GM12878 (cell line): ENCODE measurements around the gene RNASE9. TPM values are rescaled to one million over a fixed set of nuclear protein-coding genes. Genes with fewer than 3 reads are reported as not detected.

Experiments
- ATAC-seq: fragments of 200-7000 bp; cut with Tn5 transposase; 3 replicates; pipeline ENCODE4 v1.9.1; 2020; ENCODE audit warnings: mild to moderate bottlenecking, moderate library complexity
- BruUV-seq: library from RNA; stranded (reverse); fragments of 400-500 nt; replicated peaks from 2 replicates; lab custom pipeline; 2021; lab: Mats Ljungman, UMichigan
- CTCF ChIA-PET: fragments of 300-600 bp; sonication (Branson Sonifier 250); formaldehyde crosslinking; extraction: SDS; loops from one replicate; lab custom pipeline; 2021; ENCODE audit warnings: inconsistent platforms; lab: Yijun Ruan, JAX
- POLR2A ChIA-PET: fragments of 350-600 bp; formaldehyde crosslinking; extraction: SDS; loops from one replicate; lab custom pipeline; 2021; ENCODE audit warnings: inconsistent platforms; lab: Charles Lee
- RAD21 ChIA-PET: fragments of 300-600 bp; sonication (Branson Sonifier 250); formaldehyde crosslinking; loops from one replicate; lab custom pipeline; 2023; ENCODE audit warnings: antibody characterized with exemption; ENCODE audit not compliant: unreplicated experiment; lab: Charles Lee
- SMC1A ChIA-PET: fragments of 300-600 bp; sonication (Branson Sonifier 250); formaldehyde crosslinking; loops from one replicate; lab custom pipeline; 2023; ENCODE audit not compliant: unreplicated experiment, uncharacterized antibody; lab: Charles Lee
- DNase-seq: peaks from one replicate; pipeline ENCODE4 v3.0.0-alpha.2; 2011; ENCODE audit warnings: low read depth, low spot score
- FAIRE-seq: peaks from 3 replicates; lab custom pipeline; 2011; peaks lifted over from hg19 to GRCh38; lab: Jason Lieb, UNC
- H2AFZ ChIP-seq: 2 replicates; pipeline ENCODE4 v1.6.0; 2011; ENCODE audit warnings: low read depth, low read length, control low read depth; ENCODE audit not compliant: control insufficient read depth
- H3K27ac ChIP-seq: 2 replicates; pipeline ENCODE4 v1.5.1; 2011; ENCODE audit warnings: control low read depth; ENCODE audit not compliant: control insufficient read depth, insufficient read depth
- H3K27me3 ChIP-seq, 2 experiments: replicated peaks in 1 of 2; 2 replicates each; pipeline versions ENCODE4 v1.6.0 to v1.6.1; 2011; ENCODE audit warnings: low read length in 1 of 2; ENCODE audit not compliant: control insufficient read depth in 2 of 2, insufficient read depth in 2 of 2
- H3K36me3 ChIP-seq, 2 experiments: 2 replicates each; pipeline ENCODE4 v1.5.1; 2011; ENCODE audit warnings: low read length in 1 of 2; ENCODE audit not compliant: control insufficient read depth in 2 of 2, insufficient read depth in 2 of 2
- H3K4me1 ChIP-seq: 2 replicates; pipeline ENCODE4 v1.6.1; 2011; ENCODE audit warnings: mild to moderate bottlenecking, low read length, moderate library complexity, mixed read lengths; ENCODE audit not compliant: control insufficient read depth, insufficient read depth
- H3K4me2 ChIP-seq: 2 replicates; pipeline ENCODE4 v1.6.0; 2011; ENCODE audit warnings: control low read depth; ENCODE audit not compliant: control insufficient read depth, insufficient read depth
- H3K4me3 ChIP-seq: fragments of 200-600 bp; sonication (generic); 2 replicates; pipeline ENCODE4 v1.5.1; 2016
- H3K79me2 ChIP-seq: 2 replicates; pipeline ENCODE4 v1.6.0; 2011; ENCODE audit warnings: low read length; ENCODE audit not compliant: control insufficient read depth, insufficient read depth
- H3K9ac ChIP-seq: 2 replicates; pipeline ENCODE4 v1.8.0; 2011; ENCODE audit warnings: low read length, control low read depth, mixed read lengths; ENCODE audit not compliant: control insufficient read depth, insufficient read depth
- H3K9me3 ChIP-seq: replicated peaks from 3 replicates; pipeline ENCODE4 v1.5.1; 2011; ENCODE audit warnings: mild to moderate bottlenecking, low read length; ENCODE audit not compliant: control insufficient read depth, insufficient read depth
- H4K20me1 ChIP-seq: 2 replicates; pipeline ENCODE4 v1.6.0; 2011; ENCODE audit not compliant: control insufficient read depth, insufficient read depth
- BCLAF1 ChIP-seq: fragments of 450-650 bp; IDR thresholded peaks from 2 replicates; pipeline ENCODE4 v1.6.1; 2017; ENCODE audit warnings: antibody characterized with exemption, mild to moderate bottlenecking, moderate library complexity
- BMI1 ChIP-seq: fragments of 450-650 bp; IDR thresholded peaks from 2 replicates; pipeline ENCODE4 v1.6.1; 2016; ENCODE audit warnings: mild to moderate bottlenecking, moderate library complexity, borderline replicate concordance
- EGR1 ChIP-seq, 2 experiments: IDR thresholded peaks; 1 replicate in 1 of 2; 2 replicates in 1 of 2; pipeline ENCODE4 v1.6.1; 2011 to 2012; ENCODE audit warnings: low read depth in 2 of 2, low read length in 2 of 2, borderline replicate concordance in 1 of 2, mild to moderate bottlenecking in 1 of 2, moderate library complexity in 1 of 2
- KDM1A ChIP-seq: fragments of 200-600 bp; sonication (generic); IDR thresholded peaks from 2 replicates; pipeline ENCODE4 v1.6.1; 2016; ENCODE audit warnings: borderline replicate concordance
- MYC ChIP-seq: IDR thresholded peaks from 2 replicates; pipeline ENCODE4 v1.6.1; 2011; ENCODE audit warnings: mild to moderate bottlenecking, low read length, moderate library complexity, inconsistent platforms; ENCODE audit not compliant: insufficient read depth, insufficient replicate concordance, insufficient read length, severe bottlenecking
- PML ChIP-seq: IDR thresholded peaks from 2 replicates; pipeline ENCODE4 v1.6.1; 2012; ENCODE audit warnings: low read length, inconsistent platforms
- RCOR1 ChIP-seq: conservative IDR thresholded peaks from 2 replicates; pipeline ENCODE4 v1.6.1; 2012; ENCODE audit warnings: low read depth, low read length, improper control_type of control experiment
- SMAD1 ChIP-seq: fragments of 450-650 bp; IDR thresholded peaks from 2 replicates; pipeline ENCODE4 v1.6.1; 2018; ENCODE audit warnings: mild to moderate bottlenecking, low read depth; ENCODE audit not compliant: partially characterized antibody
- WGBS: methylation state at CpG from one replicate; pipeline ENCODE4 v1.1.6; 2016; ENCODE audit warnings: low lambda C conversion rate; ENCODE audit not compliant: insufficient replicate concordance, insufficient coverage; ENCODE audit errors: missing lambda C conversion rate; 5-methylcytosine and 5-hydroxymethylcytosine counted together
- in situ Hi-C: fragments of 300-500 bp; cut with MboI; formaldehyde crosslinking; loops from 9 replicates; pipeline ENCODE4 v1.14.3; 2018; ENCODE audit warnings: mixed read lengths
- intact Hi-C: fragments of 100-400 bp; cut with micrococcal nuclease; formaldehyde crosslinking; loops from one replicate; pipeline ENCODE4 v1.14.2; 2022; ENCODE audit not compliant: unreplicated experiment
- polyA plus RNA-seq, 11 experiments: library from polyadenylated mRNA; depleted of rRNA in 4 of 11; unstranded in 6 of 11; stranded (reverse) in 5 of 11; fragments of >200 nt; fragmentation: Nextera tagmentation in 4 of 11; fragmentation: Illumina TruSeq in 1 of 11; extraction: Ambion mirVana in 4 of 11; extraction: Trizol in 1 of 11; gene quantifications; 1 replicate in 1 of 11; 2 replicates in 10 of 11; pipeline versions ENCODE4 v1.2.1 to v1.2.3, GENCODE V29; 2011 to 2016; ENCODE audit warnings: inconsistent platforms in 2 of 11, missing spikeins in 2 of 11, low read depth in 1 of 11
- total RNA-seq, 4 experiments: library from RNA; depleted of rRNA in 3 of 4; stranded (reverse); fragments of >200 nt in 3 of 4; fragmentation: Illumina TruSeq in 1 of 4; extraction: Trizol in 1 of 4; gene quantifications; 2 replicates each; pipeline versions ENCODE4 v1.2.1 to v1.2.3, GENCODE V29; 2013 to 2021
- TF ChIP-seq, protein P1 (sequence below): fragments of 450-650 bp; IDR thresholded peaks from 2 replicates; pipeline ENCODE4 v1.6.1; 2017; ENCODE audit warnings: mild to moderate bottlenecking, moderate library complexity
- TF ChIP-seq, protein P2 (sequence below): IDR thresholded peaks from 2 replicates; pipeline ENCODE4 v1.6.1; 2011; ENCODE audit warnings: borderline replicate concordance, low read depth, mild to moderate bottlenecking, moderate library complexity, mixed read lengths, low read length; ENCODE audit not compliant: insufficient read depth; ENCODE audit errors: extremely low read length
- TF ChIP-seq, protein P3 (sequence below): fragments of 450-650 bp; IDR thresholded peaks from 2 replicates; pipeline ENCODE4 v1.6.1; 2018; ENCODE audit warnings: mild to moderate bottlenecking, low read depth, moderate library complexity; ENCODE audit not compliant: partially characterized antibody

RNASE9 gene
- total and polyA plus RNA-seq, 10 of the 15 experiments (the other 5 are each of a cell fraction or from before 2014, with no cell fraction given): not detected

- Histone ChIP-seq H3K79me2 (no peaks in the 10 kb centered on the region), H3K27me3 (no peaks in the 10 kb centered on the region), H3K27ac (no peak overlapping the region), H3K4me3 (no peak overlapping the region), H2AFZ (no peak overlapping the region), H3K4me2 (no peak overlapping the region), H3K9ac (no peak overlapping the region), H3K4me1 (no peaks in the 10 kb centered on the region), H4K20me1 (no peaks in the 10 kb centered on the region), H3K36me3 (no peaks in the 10 kb centered on the region), H3K9me3 (no peaks in the 10 kb centered on the region)
- WGBS: 62% methylated on average over 12 of the region's 12 CpGs
- in situ Hi-C loops (no loop called here), intact Hi-C loops (no loop called here)
- ATAC-seq (no peak), DNase-seq (no peak), FAIRE-seq (no peak)
- no TSS peak for BruUV-seq
- TF ChIP-seq RCOR1 (no peak), PML (no peak), KDM1A (no peak), BMI1 (no peak), EGR1 (IDR thresholded peaks at IDR 0.05; ENCODE audit: borderline replicate concordance in 1 of 2, low read depth in 2 of 2, low read length in 2 of 2) (no peak), SMAD1 (no peak), BCLAF1 (no peak), MYC (no peak)
- TF ChIP-seq, protein P1, sequence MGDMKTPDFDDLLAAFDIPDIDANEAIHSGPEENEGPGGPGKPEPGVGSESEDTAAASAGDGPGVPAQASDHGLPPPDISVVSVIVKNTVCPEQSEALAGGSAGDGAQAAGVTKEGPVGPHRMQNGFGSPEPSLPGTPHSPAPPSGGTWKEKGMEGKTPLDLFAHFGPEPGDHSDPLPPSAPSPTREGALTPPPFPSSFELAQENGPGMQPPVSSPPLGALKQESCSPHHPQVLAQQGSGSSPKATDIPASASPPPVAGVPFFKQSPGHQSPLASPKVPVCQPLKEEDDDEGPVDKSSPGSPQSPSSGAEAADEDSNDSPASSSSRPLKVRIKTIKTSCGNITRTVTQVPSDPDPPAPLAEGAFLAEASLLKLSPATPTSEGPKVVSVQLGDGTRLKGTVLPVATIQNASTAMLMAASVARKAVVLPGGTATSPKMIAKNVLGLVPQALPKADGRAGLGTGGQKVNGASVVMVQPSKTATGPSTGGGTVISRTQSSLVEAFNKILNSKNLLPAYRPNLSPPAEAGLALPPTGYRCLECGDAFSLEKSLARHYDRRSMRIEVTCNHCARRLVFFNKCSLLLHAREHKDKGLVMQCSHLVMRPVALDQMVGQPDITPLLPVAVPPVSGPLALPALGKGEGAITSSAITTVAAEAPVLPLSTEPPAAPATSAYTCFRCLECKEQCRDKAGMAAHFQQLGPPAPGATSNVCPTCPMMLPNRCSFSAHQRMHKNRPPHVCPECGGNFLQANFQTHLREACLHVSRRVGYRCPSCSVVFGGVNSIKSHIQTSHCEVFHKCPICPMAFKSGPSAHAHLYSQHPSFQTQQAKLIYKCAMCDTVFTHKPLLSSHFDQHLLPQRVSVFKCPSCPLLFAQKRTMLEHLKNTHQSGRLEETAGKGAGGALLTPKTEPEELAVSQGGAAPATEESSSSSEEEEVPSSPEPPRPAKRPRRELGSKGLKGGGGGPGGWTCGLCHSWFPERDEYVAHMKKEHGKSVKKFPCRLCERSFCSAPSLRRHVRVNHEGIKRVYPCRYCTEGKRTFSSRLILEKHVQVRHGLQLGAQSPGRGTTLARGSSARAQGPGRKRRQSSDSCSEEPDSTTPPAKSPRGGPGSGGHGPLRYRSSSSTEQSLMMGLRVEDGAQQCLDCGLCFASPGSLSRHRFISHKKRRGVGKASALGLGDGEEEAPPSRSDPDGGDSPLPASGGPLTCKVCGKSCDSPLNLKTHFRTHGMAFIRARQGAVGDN: no peak
- TF ChIP-seq, protein P2, sequence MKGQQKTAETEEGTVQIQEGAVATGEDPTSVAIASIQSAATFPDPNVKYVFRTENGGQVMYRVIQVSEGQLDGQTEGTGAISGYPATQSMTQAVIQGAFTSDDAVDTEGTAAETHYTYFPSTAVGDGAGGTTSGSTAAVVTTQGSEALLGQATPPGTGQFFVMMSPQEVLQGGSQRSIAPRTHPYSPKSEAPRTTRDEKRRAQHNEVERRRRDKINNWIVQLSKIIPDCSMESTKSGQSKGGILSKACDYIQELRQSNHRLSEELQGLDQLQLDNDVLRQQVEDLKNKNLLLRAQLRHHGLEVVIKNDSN: no peak
- TF ChIP-seq, protein P3, sequence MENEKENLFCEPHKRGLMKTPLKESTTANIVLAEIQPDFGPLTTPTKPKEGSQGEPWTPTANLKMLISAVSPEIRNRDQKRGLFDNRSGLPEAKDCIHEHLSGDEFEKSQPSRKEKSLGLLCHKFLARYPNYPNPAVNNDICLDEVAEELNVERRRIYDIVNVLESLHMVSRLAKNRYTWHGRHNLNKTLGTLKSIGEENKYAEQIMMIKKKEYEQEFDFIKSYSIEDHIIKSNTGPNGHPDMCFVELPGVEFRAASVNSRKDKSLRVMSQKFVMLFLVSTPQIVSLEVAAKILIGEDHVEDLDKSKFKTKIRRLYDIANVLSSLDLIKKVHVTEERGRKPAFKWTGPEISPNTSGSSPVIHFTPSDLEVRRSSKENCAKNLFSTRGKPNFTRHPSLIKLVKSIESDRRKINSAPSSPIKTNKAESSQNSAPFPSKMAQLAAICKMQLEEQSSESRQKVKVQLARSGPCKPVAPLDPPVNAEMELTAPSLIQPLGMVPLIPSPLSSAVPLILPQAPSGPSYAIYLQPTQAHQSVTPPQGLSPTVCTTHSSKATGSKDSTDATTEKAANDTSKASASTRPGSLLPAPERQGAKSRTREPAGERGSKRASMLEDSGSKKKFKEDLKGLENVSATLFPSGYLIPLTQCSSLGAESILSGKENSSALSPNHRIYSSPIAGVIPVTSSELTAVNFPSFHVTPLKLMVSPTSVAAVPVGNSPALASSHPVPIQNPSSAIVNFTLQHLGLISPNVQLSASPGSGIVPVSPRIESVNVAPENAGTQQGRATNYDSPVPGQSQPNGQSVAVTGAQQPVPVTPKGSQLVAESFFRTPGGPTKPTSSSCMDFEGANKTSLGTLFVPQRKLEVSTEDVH: no peak
- ChIA-PET RAD21 (interaction anchor here (1.6 kb wide), 1 partner anchor 114 kb away, joined by 3 read pairs; no protein-coding TSS in a partner anchor), CTCF (interaction anchor here (1.3 to 9.9 kb wide), 3 partner anchors 114 to 273 kb away, joined by 3 to 216 read pairs (median 4); partner anchors contain the start of gene CCNB1IP1), POLR2A (no interaction called here), SMC1A (interaction anchor here (1.0 kb wide), 1 partner anchor 272 kb away, joined by 4 read pairs; no protein-coding TSS in a partner anchor)
Observed at GRCh38 chr14:20601522-20601921, 40.7 kb upstream of the RNASE9 start.
